Endothelial cell of umbilical vein (primary cell): Measurements from ENCODE around the gene MYDGF. TPM values are rescaled to one million over a fixed set of nuclear protein-coding genes. Genes with fewer than 3 reads are reported as not detected.

Experiments used
- BruUV-seq: library from RNA; stranded (reverse); fragments of 400-500 nt; replicated peaks from 2 replicates; lab custom pipeline; 2021; lab: Mats Ljungman, UMichigan
- CTCF ChIA-PET: fragments of 300-600, 350-600 bp; sonication (Branson Sonifier 250); formaldehyde crosslinking; loops from one replicate; lab custom pipeline; 2021; ENCODE audit warnings: antibody characterized with exemption, inconsistent platforms; lab: Charles Lee
- POLR2A ChIA-PET: fragments of 300-600, 350-600 bp; sonication (Branson Sonifier 250); formaldehyde crosslinking; loops from one replicate; lab custom pipeline; 2021; ENCODE audit warnings: antibody characterized with exemption, inconsistent platforms; lab: Charles Lee
- DNase-seq: peaks from one replicate; pipeline ENCODE4 v3.0.0-alpha.2; 2011; ENCODE audit warnings: low read depth, low spot score
- FAIRE-seq: peaks from 2 replicates; lab custom pipeline; 2011; peaks lifted over from hg19 to GRCh38; lab: Jason Lieb, UNC
- H2AFZ ChIP-seq: 2 replicates; pipeline ENCODE4 v1.6.0; 2012; ENCODE audit warnings: low read depth, low read length, control low read depth, inconsistent platforms
- H3K27ac ChIP-seq: 2 replicates; pipeline ENCODE4 v1.5.1; 2011; ENCODE audit warnings: low read depth, mild to moderate bottlenecking, control low read depth, low read length, moderate library complexity; ENCODE audit not compliant: insufficient read depth
- H3K27me3 ChIP-seq, 2 experiments: 2 replicates each; pipeline versions ENCODE4 v1.6.0 to v1.6.1; 2011; ENCODE audit warnings: low read length in 2 of 2, mixed read lengths in 1 of 2; ENCODE audit not compliant: control insufficient read depth in 2 of 2, insufficient read depth in 2 of 2
- H3K36me3 ChIP-seq, 2 experiments: 2 replicates in 1 of 2; 3 replicates in 1 of 2; pipeline ENCODE4 v1.5.1; 2011; ENCODE audit warnings: low read length in 2 of 2, mild to moderate bottlenecking in 1 of 2, moderate library complexity in 1 of 2; ENCODE audit not compliant: control insufficient read depth in 2 of 2, insufficient read depth in 2 of 2; ENCODE audit errors: extremely low read depth in 1 of 2
- H3K4me1 ChIP-seq: 3 replicates; pipeline ENCODE4 v1.5.1; 2011; ENCODE audit warnings: mild to moderate bottlenecking, low read length; ENCODE audit not compliant: control insufficient read depth, insufficient read depth; ENCODE audit errors: extremely low read depth
- H3K4me2 ChIP-seq: 2 replicates; pipeline ENCODE4 v1.6.1; 2011; ENCODE audit warnings: low read length, control low read depth, mixed read lengths; ENCODE audit not compliant: insufficient read depth
- H3K4me3 ChIP-seq, 3 experiments: fragments of 200-600 bp in 1 of 3; sonication (generic), shearing (Covaris generic) in 1 of 3; replicated peaks in 1 of 3; 2 replicates each; pipeline ENCODE4 v1.5.1; 2011 to 2016; ENCODE audit warnings: control low read depth in 3 of 3, low read length in 3 of 3, mild to moderate bottlenecking in 2 of 3, inconsistent platforms in 1 of 3, low read depth in 1 of 3, moderate library complexity in 1 of 3; ENCODE audit not compliant: insufficient read depth in 1 of 3
- H3K79me2 ChIP-seq: 2 replicates; pipeline ENCODE4 v1.6.0; 2012; ENCODE audit warnings: low read length, inconsistent platforms; ENCODE audit not compliant: control insufficient read depth, insufficient read depth
- H3K9ac ChIP-seq: replicated peaks from 2 replicates; pipeline ENCODE3; 2011; ENCODE audit warnings: low read length, control low read depth; ENCODE audit not compliant: insufficient read depth; ENCODE audit errors: extremely low read depth
- H3K9me1 ChIP-seq: replicated peaks from 3 replicates; pipeline ENCODE4 v1.6.0; 2011; ENCODE audit warnings: mild to moderate bottlenecking, low read length; ENCODE audit not compliant: control insufficient read depth, insufficient read depth; ENCODE audit errors: extremely low read depth
- H3K9me3 ChIP-seq: replicated peaks from 2 replicates; pipeline ENCODE4 v1.5.1; 2012; ENCODE audit warnings: low read length, inconsistent platforms; ENCODE audit not compliant: control insufficient read depth, insufficient read depth
- H4K20me1 ChIP-seq: replicated peaks from 2 replicates; pipeline ENCODE3; 2011; ENCODE audit warnings: mild to moderate bottlenecking, low read length; ENCODE audit not compliant: control insufficient read depth, insufficient read depth; ENCODE audit errors: extremely low read depth
- EZH2 ChIP-seq: IDR thresholded peaks from 2 replicates; pipeline ENCODE4 v1.6.1; 2012; ENCODE audit warnings: borderline replicate concordance, low read depth, mild to moderate bottlenecking, moderate library complexity, low read length, inconsistent platforms; ENCODE audit not compliant: severe bottlenecking
- FOS ChIP-seq: IDR thresholded peaks from 2 replicates; pipeline ENCODE4 v1.6.1; 2011; ENCODE audit warnings: mild to moderate bottlenecking, low read length, moderate library complexity, borderline replicate concordance; ENCODE audit not compliant: insufficient read depth
- GATA2 ChIP-seq: IDR thresholded peaks from 2 replicates; pipeline ENCODE4 v1.7.0; 2011; ENCODE audit warnings: low read depth, mild to moderate bottlenecking, moderate library complexity, mixed read lengths, low read length; ENCODE audit not compliant: insufficient read length, insufficient read depth
- JUN ChIP-seq: IDR thresholded peaks from 2 replicates; pipeline ENCODE4 v1.6.1; 2011; ENCODE audit warnings: borderline replicate concordance, low read depth; ENCODE audit not compliant: insufficient read length, insufficient read depth
- MYC ChIP-seq: IDR thresholded peaks from one replicate; pipeline ENCODE4 v1.6.1; 2011; ENCODE audit warnings: mild to moderate bottlenecking, low read depth, low read length
- POLR2A ChIP-seq: IDR thresholded peaks from 2 replicates; pipeline ENCODE4 v1.6.1; 2012; ENCODE audit warnings: low read depth, mild to moderate bottlenecking, control low read depth, low read length
- POLR2AphosphoS5 ChIP-seq: IDR thresholded peaks from 2 replicates; pipeline ENCODE4 v1.6.1; 2012; ENCODE audit warnings: low read depth, mild to moderate bottlenecking, control low read depth, low read length, moderate library complexity; ENCODE audit not compliant: insufficient read depth
- dilution Hi-C: fragments of 300-500 bp; cut with MboI; formaldehyde crosslinking; loops from one replicate; pipeline ENCODE4 v1.15.0; 2019; ENCODE audit warnings: low sequenced_read_pairs; ENCODE audit not compliant: extremely low pct_ligation_motif_present
- intact Hi-C: fragments of 100-400 bp; cut with micrococcal nuclease; formaldehyde crosslinking; loops from one replicate; pipeline ENCODE4 v1.10.0; 2022
- polyA plus RNA-seq, 4 experiments: library from polyadenylated mRNA; depleted of rRNA in 3 of 4; stranded (reverse) in 3 of 4; unstranded in 1 of 4; fragments of >200 nt; gene quantifications; 2 replicates each; pipeline versions ENCODE4 v1.2.1 to v1.2.3, GENCODE V29; 2011 to 2012; ENCODE audit warnings: missing spikeins in 1 of 4
- total RNA-seq: library from RNA; stranded (reverse); gene quantifications from 2 replicates; pipeline ENCODE4 v1.2.3, GENCODE V29; 2021
- TF ChIP-seq, protein P1 (sequence below): IDR thresholded peaks from 2 replicates; pipeline ENCODE4 v1.6.1; 2011; ENCODE audit not compliant: insufficient read depth, insufficient read length
- TF ChIP-seq, protein P2 (sequence below), 2 donors: IDR thresholded peaks; 1 replicate in 1 of 2; 2 replicates in 1 of 2; pipeline ENCODE4 v1.5.1; 2011; ENCODE audit warnings: low read length in 2 of 2, mild to moderate bottlenecking in 2 of 2, moderate library complexity in 2 of 2, control low read depth in 1 of 2, inconsistent platforms in 1 of 2, low read depth in 1 of 2; ENCODE audit not compliant: insufficient read depth in 1 of 2; ENCODE audit errors: extremely low read depth in 1 of 2

MYDGF gene
- total and polyA plus RNA-seq, 2 donors (not counting 3 experiments of a cell fraction or from before 2014, with no cell fraction given): 191 to 337 TPM

DNA sequence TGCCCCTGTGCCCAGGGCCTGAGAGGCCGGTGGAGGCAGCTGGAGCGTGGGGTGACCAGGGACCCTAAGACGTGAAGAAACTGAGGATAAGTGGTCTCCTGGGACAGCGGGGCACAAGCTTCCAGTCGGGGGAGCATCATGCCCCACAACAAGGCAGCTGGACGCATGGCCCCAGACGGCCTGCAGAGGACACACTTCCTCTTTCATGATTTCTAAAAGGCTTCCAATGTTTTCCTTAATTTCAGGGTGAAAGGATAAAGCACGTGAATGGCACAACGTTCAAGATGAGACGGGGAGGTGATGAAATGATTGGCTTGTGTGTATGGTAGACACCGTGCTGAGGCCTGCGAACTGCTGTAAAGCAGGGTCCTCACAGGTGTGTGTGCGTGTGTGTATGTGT is 20.2 kb upstream of the MYDGF start:
- no peak for FAIRE-seq

More for the DNA sequence above, 20.2 kb upstream of the MYDGF start:
- H3K9me3 ChIP-seq: no peaks in the 10 kb centered on the region
- POLR2A ChIA-PET: no interaction called here
- H3K27ac ChIP-seq: no peak overlapping the region
- intact Hi-C loops (no loop called here), dilution Hi-C loops (no loop called here)
- no peaks in the 10 kb centered on the region for H3K79me2 ChIP-seq
- no peak for DNase-seq
- H4K20me1 ChIP-seq: no peaks in the 10 kb centered on the region
- H2AFZ ChIP-seq: no peak overlapping the region
- CTCF ChIA-PET: interaction anchor here (1.0 kb wide), 1 partner anchor 16 kb away, joined by 3 read pairs; no protein-coding TSS in a partner anchor
- H3K4me1 ChIP-seq: peaks cover 9% of the 10 kb centered on the region
- BruUV-seq: no TSS peak
- no peak overlapping the region for H3K4me2 ChIP-seq
- peaks cover 12 to 56% of the 10 kb centered on the region in 2 experiments for H3K36me3 ChIP-seq
- no peaks in the 10 kb centered on the region for H3K9me1 ChIP-seq
- no peaks in the 10 kb centered on the region for H3K27me3 ChIP-seq
- H3K4me3 ChIP-seq: no peak overlapping the region
- H3K9ac ChIP-seq: no peak overlapping the region
- TF ChIP-seq GATA2 (no peak), EZH2 (no peak), MYC (no peak), POLR2A (no peak), FOS (no peak), JUN (no peak), POLR2AphosphoS5 (no peak)
- TF ChIP-seq, protein P1, sequence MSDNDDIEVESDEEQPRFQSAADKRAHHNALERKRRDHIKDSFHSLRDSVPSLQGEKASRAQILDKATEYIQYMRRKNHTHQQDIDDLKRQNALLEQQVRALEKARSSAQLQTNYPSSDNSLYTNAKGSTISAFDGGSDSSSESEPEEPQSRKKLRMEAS: no peak
- TF ChIP-seq, protein P2, sequence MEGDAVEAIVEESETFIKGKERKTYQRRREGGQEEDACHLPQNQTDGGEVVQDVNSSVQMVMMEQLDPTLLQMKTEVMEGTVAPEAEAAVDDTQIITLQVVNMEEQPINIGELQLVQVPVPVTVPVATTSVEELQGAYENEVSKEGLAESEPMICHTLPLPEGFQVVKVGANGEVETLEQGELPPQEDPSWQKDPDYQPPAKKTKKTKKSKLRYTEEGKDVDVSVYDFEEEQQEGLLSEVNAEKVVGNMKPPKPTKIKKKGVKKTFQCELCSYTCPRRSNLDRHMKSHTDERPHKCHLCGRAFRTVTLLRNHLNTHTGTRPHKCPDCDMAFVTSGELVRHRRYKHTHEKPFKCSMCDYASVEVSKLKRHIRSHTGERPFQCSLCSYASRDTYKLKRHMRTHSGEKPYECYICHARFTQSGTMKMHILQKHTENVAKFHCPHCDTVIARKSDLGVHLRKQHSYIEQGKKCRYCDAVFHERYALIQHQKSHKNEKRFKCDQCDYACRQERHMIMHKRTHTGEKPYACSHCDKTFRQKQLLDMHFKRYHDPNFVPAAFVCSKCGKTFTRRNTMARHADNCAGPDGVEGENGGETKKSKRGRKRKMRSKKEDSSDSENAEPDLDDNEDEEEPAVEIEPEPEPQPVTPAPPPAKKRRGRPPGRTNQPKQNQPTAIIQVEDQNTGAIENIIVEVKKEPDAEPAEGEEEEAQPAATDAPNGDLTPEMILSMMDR (IDR thresholded peaks at IDR 0.05; ENCODE audit: extremely low read depth in 1 of 2, insufficient read depth in 1 of 2, low read depth in 1 of 2, low read length in 2 of 2): no peak
